ENCODE measurements around the gene ZC3H12D.

The ZC3H12D gene

GRCh38 chr6:149441740-149442139, 43.1 kb downstream of the ZC3H12D start:
- DNase-seq (ENCODE audit: low spot score), result no peak

- no peak for DNase-seq (ENCODE audit: low spot score)
Measured at GRCh38 chr6:149440735-149441671, 43.8 kb downstream of the ZC3H12D start.

GRCh38 chr6:149439626-149440025, 45.2 kb downstream of the ZC3H12D start:
- DNase-seq (ENCODE audit: low spot score), result no peak

- no peak for DNase-seq (ENCODE audit: low spot score)
Measured at GRCh38 chr6:149438855-149439254, 46.0 kb downstream of the ZC3H12D start.

- DNase-seq (ENCODE audit: low spot score), result no peak
Measured at GRCh38 chr6:149437212-149437611, 47.6 kb downstream of the ZC3H12D start.

GRCh38 chr6:149436647-149437046, 48.2 kb downstream of the ZC3H12D start:
- no peak for DNase-seq (ENCODE audit: low spot score)

GRCh38 chr6:149435919-149436586, 48.8 kb downstream of the ZC3H12D start:
- no peak for DNase-seq (ENCODE audit: low spot score)

GRCh38 chr6:149433881-149434280, 50.9 kb downstream of the ZC3H12D start:
- no peak for DNase-seq (ENCODE audit: low spot score)

GRCh38 chr6:149433405-149433804, 51.4 kb downstream of the ZC3H12D start:
- no peak for DNase-seq (ENCODE audit: low spot score)

- DNase-seq (ENCODE audit: low spot score), result peak; percentile 95
Measured at GRCh38 chr6:149431905-149432775, 52.7 kb downstream of the ZC3H12D start.

- no peak for DNase-seq (ENCODE audit: low spot score)
Measured at GRCh38 chr6:149429427-149430360, 55.1 kb downstream of the ZC3H12D start.

- no peak for DNase-seq (ENCODE audit: low spot score)
Measured at GRCh38 chr6:149428606-149429005, 56.2 kb downstream of the ZC3H12D start.

GRCh38 chr6:149425754-149426153, 59.1 kb downstream of the ZC3H12D start:
- DNase-seq (ENCODE audit: low spot score), result no peak

GRCh38 chr6:149425224-149425623, 59.6 kb downstream of the ZC3H12D start:
- no peak for DNase-seq (ENCODE audit: low spot score)

GRCh38 chr6:149423964-149424440, 60.8 kb downstream of the ZC3H12D start:
- DNase-seq (ENCODE audit: low spot score), result no peak

- no peak for DNase-seq (ENCODE audit: low spot score)
Measured at GRCh38 chr6:149422581-149422980, 62.2 kb downstream of the ZC3H12D start.

- DNase-seq (ENCODE audit: low spot score), result no peak
Measured at GRCh38 chr6:149421132-149421531, 63.7 kb downstream of the ZC3H12D start.

GRCh38 chr6:149419696-149420404, 65.0 kb downstream of the ZC3H12D start:
- DNase-seq (ENCODE audit: low spot score), result no peak

- no peak for DNase-seq (ENCODE audit: low spot score)
Measured at GRCh38 chr6:149414821-149415220, 70.0 kb downstream of the ZC3H12D start.

- DNase-seq (ENCODE audit: low spot score), result no peak
Measured at GRCh38 chr6:149414009-149414408, 70.8 kb downstream of the ZC3H12D start.
